GM21717 (cell line): ENCODE measurements around the gene TNFRSF9.

Source experiments
- ATAC-seq: cut with Tn5 transposase; IDR thresholded peaks from one replicate; pipeline ENCODE4 v1.9.1; 2021; ENCODE audit warnings: mild to moderate bottlenecking, moderate library complexity; ENCODE audit not compliant: unreplicated experiment

The TNFRSF9 gene

DNA sequence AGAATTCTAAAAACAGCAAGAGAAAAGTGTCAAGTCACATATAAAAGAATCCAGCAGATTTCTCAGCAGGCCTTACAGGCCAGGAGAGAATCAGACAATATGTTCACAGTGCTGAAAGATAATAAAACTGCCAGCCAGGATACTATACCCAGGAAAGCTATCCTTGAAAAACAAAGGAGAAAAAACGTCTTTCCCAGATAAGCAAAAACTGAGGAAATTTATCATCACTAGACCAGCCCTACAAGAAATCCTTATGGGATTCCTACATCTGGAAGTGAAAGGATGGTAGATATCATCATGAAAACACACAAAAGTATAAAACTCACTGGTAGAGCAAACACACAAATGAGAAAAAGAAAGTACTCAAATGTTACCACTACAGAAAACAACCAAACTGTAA is 62.6 kb downstream of the TNFRSF9 start:
- ATAC-seq = no peak

DNA sequence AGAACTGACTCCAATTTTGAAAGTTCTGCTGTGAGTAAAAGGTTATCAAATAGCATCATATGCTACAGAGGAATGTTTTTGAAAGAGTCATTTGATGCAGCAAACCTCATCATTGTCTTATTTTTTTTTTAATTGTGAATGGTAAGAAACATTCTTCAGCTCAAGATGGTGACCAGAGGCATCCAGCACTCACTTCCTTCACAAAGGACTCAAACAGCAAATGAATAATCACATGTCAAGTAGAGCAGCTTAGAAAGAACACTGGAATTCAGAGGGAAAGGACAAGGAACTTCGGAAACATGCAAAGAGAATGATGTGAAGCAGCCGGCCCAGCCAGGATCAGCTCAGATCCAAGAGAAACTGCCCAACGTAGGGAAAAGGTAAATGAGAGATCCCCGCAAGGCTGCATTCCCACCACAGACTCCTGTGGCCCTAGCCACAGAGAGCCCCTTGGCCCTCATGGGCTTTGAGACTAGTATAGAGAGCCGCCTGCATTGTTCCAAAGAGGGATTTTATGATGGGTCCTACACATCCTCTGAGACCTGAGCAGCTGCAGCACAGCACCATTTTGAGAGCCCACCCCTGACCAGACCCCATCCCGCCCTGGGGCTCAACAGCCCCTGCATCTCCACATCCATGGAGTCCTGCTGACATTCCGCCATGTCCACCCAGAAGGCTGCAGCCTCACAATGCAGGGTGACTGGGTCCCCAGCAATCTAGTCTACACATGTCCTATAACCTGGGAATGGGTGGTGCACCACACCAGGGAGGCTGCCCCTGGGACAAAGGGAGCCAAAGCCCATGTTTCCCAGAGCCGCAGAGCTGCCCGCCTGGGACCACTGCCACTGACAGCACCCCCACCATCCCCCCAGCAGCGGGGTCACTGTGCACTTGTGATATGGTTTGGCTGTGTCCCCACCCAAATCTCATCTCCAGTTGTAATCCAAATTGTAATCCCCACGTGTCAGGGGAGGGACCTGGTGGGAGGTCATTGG is 66.5 kb downstream of the TNFRSF9 start:
- no peak for ATAC-seq

DNA sequence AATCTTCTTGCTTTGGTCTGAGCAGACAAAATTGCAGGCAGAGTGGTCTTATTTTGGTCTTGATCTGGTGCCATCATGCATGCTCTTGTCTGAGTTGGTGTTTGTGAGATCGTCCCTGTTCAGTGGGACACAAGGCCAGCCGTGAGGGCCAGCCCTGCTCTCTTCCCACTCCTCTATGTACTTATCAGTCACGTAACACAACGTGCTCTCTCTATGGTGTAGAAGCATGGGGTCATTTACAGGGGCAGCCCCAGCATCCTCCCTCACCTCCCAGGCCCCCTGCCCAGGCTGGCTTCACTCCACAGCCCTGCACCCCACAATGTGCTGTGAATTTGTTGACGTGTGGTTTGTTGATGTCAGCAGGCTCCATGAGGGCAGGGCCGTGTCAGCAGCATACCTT is 69.5 kb downstream of the TNFRSF9 start:
- no peak for ATAC-seq

DNA sequence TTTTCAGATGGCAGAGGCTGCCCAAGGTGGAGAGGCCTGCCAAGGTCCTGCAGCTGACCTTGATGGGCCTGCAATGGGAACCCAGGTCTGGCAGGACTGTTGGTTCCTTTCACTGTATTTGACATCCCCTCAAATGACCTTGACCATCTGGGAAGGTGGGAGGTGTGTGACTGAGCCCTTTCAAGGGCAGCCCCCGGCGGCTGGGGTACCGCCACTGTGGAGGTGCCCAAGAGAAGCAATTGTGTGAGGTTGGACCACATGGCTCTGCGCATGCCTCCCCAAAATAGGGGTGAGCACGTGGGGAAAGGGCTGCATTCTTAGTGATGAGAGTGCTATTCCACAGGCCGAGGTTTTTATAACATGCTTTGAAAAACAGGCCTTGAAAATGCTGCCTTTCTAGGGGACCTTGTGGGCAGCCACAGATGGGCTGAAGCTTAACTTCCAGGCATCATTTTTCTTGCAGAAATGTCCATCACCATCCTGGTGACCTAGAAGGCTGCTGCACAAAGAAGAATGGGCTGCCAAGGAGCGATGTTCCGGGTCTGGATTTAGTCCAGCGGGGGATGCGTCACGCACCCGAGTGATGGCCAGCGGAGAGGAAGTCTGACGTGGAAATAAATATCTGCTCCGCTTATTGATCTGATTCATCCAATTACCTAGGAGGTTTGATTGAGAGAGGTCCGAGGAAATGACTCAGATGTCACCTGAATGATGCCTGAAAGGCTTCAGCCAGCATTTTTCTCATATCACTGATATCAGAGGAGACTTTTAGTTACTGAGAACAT is 71.3 kb downstream of the TNFRSF9 start:
- ATAC-seq = no peak

DNA sequence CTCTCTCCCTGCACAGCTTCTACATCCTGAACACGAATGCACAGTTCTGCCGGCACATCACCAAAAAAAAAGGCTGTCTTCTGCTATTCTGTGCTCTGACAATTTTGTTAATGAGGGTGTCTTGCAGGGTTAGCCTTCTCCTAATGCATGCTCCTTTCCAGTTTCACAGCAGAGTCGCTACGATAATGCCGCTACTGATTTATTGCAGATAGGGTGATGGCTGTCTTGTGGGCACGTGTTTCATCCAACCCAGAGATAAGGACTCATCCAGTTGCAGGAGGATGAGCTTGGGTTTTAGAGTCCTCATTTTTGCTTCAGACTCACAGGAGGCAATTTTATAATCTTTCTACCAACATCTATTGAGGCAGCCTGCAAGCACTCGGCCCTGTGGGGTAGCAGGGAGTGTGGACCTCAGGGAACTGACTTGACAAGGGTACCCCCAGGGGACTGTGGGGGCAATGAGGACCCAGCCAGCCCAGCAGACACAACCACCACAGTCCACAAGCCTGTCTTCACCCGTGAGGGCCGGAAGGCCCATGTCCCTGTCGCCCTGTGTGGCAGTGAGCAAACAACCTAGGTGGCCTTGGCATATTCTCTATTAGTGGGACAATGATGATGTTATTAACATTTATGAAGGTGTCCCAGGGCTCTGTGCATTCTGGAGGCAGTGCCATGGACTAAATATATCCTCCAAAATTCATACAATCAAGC is 72.4 kb downstream of the TNFRSF9 start:
- no peak for ATAC-seq

DNA sequence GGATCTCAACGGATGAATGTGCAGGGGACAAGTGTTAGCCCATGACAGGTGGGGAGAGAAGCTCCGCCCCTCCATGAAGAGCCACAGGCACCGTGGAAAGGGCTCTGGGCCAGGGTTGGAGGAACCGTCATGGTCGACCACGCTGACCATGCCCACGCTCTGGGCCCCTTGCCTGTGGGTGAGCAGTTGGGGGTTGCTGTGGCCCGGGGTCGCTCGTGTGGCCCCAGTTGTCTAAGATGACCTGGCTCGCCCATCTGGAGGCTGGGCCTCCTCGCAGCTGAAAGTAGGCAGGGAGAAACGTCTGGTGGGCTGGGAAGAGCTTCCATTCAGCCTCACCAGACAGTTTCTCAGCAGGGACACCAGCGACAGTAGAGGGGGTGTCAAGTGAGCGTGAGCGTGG is 74.7 kb downstream of the TNFRSF9 start:
- no peak for ATAC-seq
